ENCODE measurements around the gene ANAPC2.

ANAPC2 gene

DNA sequence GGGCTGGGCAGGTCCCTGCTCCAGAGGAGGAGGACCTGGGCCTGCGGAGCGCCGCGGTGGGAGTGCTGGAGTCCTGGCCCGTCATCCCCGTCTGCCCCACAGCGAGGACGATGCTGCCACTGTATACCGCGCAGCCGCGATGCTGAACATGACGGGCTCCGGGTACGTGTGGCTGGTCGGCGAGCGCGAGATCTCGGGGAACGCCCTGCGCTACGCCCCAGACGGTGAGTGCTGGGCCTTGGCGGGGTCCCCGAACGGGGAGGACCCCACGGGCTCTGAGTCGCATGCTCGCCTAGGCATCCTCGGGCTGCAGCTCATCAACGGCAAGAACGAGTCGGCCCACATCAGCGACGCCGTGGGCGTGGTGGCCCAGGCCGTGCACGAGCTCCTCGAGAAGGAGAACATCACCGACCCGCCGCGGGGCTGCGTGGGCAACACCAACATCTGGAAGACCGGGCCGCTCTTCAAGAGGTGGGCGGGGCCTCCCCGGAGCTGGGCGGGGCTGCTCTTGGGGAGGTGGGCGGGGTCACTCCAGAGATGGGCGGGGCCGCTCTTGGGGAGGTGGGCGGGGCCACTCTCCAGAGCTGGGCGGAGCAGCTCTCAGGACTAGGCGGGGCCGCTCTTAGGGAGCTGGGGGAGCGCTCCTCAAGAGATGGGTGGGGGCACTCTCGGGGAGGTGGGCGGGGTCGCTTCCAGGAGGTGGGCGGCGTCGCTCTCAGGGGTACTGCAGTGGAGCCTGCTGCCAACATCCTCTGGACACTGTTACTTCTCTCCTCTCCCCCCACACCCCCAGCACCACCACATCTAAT lies 31.6 kb downstream of the ANAPC2 start:
- Histone ChIP-seq H3K27ac (ENCODE audit: low read length) (no peak overlapping the region), H3K4me3 (ENCODE audit: low read length) (no peak overlapping the region), H3K9ac (ENCODE audit: low read length) (no peak overlapping the region), H3K27me3 (ENCODE audit: low read depth, low read length) (0 out of 2 replicates have a peak, but pooled peaks cover 6% of the 10 kb centered on the region), H2AFZ (ENCODE audit: low read depth, low read length) (no peak overlapping the region), H3K4me1 (ENCODE audit: low read length) (peaks cover 24% of the 10 kb centered on the region), H3K79me2 (ENCODE audit: low read length) (no peaks in the 10 kb centered on the region), H3K9me3 (ENCODE audit: insufficient read depth, low read length) (no peaks in the 10 kb centered on the region), H4K20me1 (ENCODE audit: insufficient read depth, low read length) (no peaks in the 10 kb centered on the region), H3K4me2 (ENCODE audit: low read length) (no peak overlapping the region), H3K36me3 (replicated peaks; ENCODE audit: low read depth, low read length) (no peaks in the 10 kb centered on the region)
- no peak for TF ChIP-seq EZH2phosphoT487 (IDR thresholded peaks at IDR 0.05; ENCODE audit: low read depth)
- TF ChIP-seq, protein P1, sequence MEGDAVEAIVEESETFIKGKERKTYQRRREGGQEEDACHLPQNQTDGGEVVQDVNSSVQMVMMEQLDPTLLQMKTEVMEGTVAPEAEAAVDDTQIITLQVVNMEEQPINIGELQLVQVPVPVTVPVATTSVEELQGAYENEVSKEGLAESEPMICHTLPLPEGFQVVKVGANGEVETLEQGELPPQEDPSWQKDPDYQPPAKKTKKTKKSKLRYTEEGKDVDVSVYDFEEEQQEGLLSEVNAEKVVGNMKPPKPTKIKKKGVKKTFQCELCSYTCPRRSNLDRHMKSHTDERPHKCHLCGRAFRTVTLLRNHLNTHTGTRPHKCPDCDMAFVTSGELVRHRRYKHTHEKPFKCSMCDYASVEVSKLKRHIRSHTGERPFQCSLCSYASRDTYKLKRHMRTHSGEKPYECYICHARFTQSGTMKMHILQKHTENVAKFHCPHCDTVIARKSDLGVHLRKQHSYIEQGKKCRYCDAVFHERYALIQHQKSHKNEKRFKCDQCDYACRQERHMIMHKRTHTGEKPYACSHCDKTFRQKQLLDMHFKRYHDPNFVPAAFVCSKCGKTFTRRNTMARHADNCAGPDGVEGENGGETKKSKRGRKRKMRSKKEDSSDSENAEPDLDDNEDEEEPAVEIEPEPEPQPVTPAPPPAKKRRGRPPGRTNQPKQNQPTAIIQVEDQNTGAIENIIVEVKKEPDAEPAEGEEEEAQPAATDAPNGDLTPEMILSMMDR (IDR thresholded peaks at IDR 0.05; ENCODE audit: low read depth, low read length), result no peak

- no peak overlapping the region for H3K4me3 ChIP-seq (ENCODE audit: low read length)
- no peaks in the 10 kb centered on the region for H4K20me1 ChIP-seq (ENCODE audit: insufficient read depth, low read length)
- H3K79me2 ChIP-seq (ENCODE audit: low read length), result no peaks in the 10 kb centered on the region
- H3K9ac ChIP-seq (ENCODE audit: low read length), result no peak overlapping the region
- no peaks in the 10 kb centered on the region for H3K36me3 ChIP-seq (replicated peaks; ENCODE audit: low read depth, low read length)
- 0 out of 2 replicates have a peak, but pooled peaks cover 2% of the 10 kb centered on the region for H3K27me3 ChIP-seq (ENCODE audit: low read depth, low read length)
- H3K27ac ChIP-seq (ENCODE audit: low read length), result no peak overlapping the region
- peaks cover 21% of the 10 kb centered on the region for H3K4me1 ChIP-seq (ENCODE audit: low read length)
- no peak overlapping the region for H3K4me2 ChIP-seq (ENCODE audit: low read length)
- no peaks in the 10 kb centered on the region for H3K9me3 ChIP-seq (ENCODE audit: insufficient read depth, low read length)
- no peak overlapping the region for H2AFZ ChIP-seq (ENCODE audit: low read depth, low read length)
- TF ChIP-seq, protein P1 (IDR thresholded peaks at IDR 0.05; ENCODE audit: low read depth, low read length), result no peak
- no peak for TF ChIP-seq EZH2phosphoT487 (IDR thresholded peaks at IDR 0.05; ENCODE audit: low read depth)
Observed at GRCh38 chr9:137152844-137153405, 35.4 kb downstream of the ANAPC2 start.

DNA sequence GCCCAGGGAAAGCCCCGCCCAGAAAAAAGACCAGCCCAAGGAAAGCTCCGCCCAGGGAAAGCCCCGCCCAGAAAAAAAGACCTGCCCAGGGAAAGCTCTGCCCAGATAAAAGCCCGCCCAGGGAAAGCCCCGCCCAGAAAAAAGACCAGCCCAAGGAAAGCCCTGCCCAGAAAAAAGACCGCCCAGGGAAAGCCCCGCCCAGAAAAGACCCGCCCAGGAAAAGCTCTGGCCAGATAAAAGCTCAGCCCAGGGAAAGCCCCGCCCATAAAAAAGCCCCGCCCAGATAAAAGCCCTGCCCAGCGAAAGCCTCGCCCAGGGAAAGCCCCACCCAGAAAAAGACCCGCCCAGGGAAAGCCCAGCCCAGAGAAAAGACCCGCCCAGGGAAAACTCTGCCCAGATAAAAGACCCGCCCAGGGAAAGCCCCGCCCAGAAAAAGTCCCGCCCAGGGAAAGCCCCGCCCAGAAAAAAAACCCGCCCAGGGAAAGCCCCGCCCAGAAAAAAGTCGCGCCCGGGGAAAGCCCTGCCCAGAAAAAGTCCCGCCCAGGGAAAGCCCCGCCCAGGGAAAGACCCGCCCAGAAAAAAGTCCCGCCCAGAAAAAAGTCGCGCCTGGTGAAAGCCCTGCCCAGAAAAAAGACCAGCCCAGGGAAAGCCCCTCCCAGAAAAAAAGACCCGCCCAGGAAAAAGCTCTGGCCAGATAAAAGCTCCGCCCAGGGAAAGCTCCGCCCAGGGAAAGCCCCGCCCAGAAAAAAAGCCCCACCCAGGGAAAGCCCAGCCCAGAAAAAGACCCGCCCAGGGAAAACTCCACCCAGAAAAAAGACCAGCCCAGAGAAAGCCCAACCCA lies 37.5 kb downstream of the ANAPC2 start:
- TF ChIP-seq EZH2phosphoT487 (IDR thresholded peaks at IDR 0.05; ENCODE audit: low read depth), result no peak
- TF ChIP-seq, protein P1 (IDR thresholded peaks at IDR 0.05; ENCODE audit: low read depth, low read length), result no peak
- peak overlapping the region; percentile 43 for H3K4me3 ChIP-seq (ENCODE audit: low read length)
- H3K79me2 ChIP-seq (ENCODE audit: low read length), result no peaks in the 10 kb centered on the region
- no peak overlapping the region for H2AFZ ChIP-seq (ENCODE audit: low read depth, low read length)
- H3K4me2 ChIP-seq (ENCODE audit: low read length), result peak overlapping the region; percentile 77
- peak overlapping the region; percentile 73 for H3K27ac ChIP-seq (ENCODE audit: low read length)
- no peaks in the 10 kb centered on the region for H3K36me3 ChIP-seq (replicated peaks; ENCODE audit: low read depth, low read length)
- H3K27me3 ChIP-seq (ENCODE audit: low read depth, low read length), result no peaks in the 10 kb centered on the region
- H3K9ac ChIP-seq (ENCODE audit: low read length), result peak overlapping the region; percentile 26; the same call in 1 of the 2 replicates
- H3K9me3 ChIP-seq (ENCODE audit: insufficient read depth, low read length), result no peaks in the 10 kb centered on the region
- no peaks in the 10 kb centered on the region for H4K20me1 ChIP-seq (ENCODE audit: insufficient read depth, low read length)
- peaks cover 21% of the 10 kb centered on the region for H3K4me1 ChIP-seq (ENCODE audit: low read length)

All from OCI-LY3 (cell line).